Stomach (tissue), 4 donors: ENCODE data around the gene LMCD1.

ENCODE experiments used
- EP300 ChIP-seq: sonication (generic); formaldehyde crosslinking; IDR thresholded peaks from one replicate; pipeline ENCODE4 v1.6.1; 2017; ENCODE audit warnings: antibody characterized with exemption
- POLR2A ChIP-seq, 4 donors: fragments of 450-650 bp; IDR thresholded peaks; one replicate each; pipeline ENCODE4 v1.6.1; 2016; ENCODE audit warnings: antibody characterized with exemption in 4 of 4, control low read depth in 2 of 4, mild to moderate bottlenecking in 1 of 4, moderate library complexity in 1 of 4
- POLR2AphosphoS5 ChIP-seq, 3 donors: sonication (generic); formaldehyde crosslinking; IDR thresholded peaks; one replicate each; pipeline ENCODE4 v1.6.1; 2016; ENCODE audit warnings: antibody characterized with exemption in 3 of 3
- TF ChIP-seq, protein P1 (sequence below), 7 experiments: fragments of 450-650 bp in 4 of 7; fragments of 200-600 bp in 3 of 7; sonication (generic) in 3 of 7; IDR thresholded peaks; one replicate each; pipeline ENCODE4 v1.5.1; 2016 to 2019; ENCODE audit warnings: antibody characterized with exemption in 7 of 7, control low read depth in 2 of 7, mild to moderate bottlenecking in 1 of 7

DNA sequence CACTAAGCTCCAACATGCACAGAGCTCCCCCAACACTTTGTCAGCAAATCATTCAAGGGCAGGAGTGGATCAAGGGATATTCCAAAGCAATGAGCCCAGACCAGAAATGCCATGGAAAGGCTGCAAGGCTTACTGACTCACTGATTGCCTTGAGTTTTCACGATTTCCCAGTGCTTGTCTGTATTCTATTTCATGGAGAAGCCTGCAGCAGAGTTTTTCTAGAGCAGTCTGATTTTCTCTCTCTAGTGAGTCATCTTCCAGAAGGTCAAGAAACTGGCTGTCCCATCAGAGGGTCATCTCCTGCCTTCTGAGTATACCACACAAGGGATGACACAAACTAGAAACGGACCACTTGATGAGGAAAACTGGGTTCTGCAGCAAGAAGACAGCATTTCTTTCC, 16.5 kb downstream of the LMCD1 start:
- TF ChIP-seq, protein P1, sequence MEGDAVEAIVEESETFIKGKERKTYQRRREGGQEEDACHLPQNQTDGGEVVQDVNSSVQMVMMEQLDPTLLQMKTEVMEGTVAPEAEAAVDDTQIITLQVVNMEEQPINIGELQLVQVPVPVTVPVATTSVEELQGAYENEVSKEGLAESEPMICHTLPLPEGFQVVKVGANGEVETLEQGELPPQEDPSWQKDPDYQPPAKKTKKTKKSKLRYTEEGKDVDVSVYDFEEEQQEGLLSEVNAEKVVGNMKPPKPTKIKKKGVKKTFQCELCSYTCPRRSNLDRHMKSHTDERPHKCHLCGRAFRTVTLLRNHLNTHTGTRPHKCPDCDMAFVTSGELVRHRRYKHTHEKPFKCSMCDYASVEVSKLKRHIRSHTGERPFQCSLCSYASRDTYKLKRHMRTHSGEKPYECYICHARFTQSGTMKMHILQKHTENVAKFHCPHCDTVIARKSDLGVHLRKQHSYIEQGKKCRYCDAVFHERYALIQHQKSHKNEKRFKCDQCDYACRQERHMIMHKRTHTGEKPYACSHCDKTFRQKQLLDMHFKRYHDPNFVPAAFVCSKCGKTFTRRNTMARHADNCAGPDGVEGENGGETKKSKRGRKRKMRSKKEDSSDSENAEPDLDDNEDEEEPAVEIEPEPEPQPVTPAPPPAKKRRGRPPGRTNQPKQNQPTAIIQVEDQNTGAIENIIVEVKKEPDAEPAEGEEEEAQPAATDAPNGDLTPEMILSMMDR (IDR thresholded peaks at IDR 0.05) = no peak
- TF ChIP-seq POLR2A (IDR thresholded peaks at IDR 0.05) = no peak
- TF ChIP-seq POLR2AphosphoS5 (IDR thresholded peaks at IDR 0.05) = no peak
- no peak for TF ChIP-seq EP300
